GM21529 (cell line): Measurements from ENCODE around the gene ANO3.

Source experiments
- ATAC-seq: cut with Tn5 transposase; IDR thresholded peaks from one replicate; pipeline ENCODE4 v1.9.1; 2021; ENCODE audit not compliant: unreplicated experiment

The ANO3 gene

GRCh38 chr11:26483108-26483507 is 151.2 kb downstream of the ANO3 start:
- ATAC-seq = no peak

DNA sequence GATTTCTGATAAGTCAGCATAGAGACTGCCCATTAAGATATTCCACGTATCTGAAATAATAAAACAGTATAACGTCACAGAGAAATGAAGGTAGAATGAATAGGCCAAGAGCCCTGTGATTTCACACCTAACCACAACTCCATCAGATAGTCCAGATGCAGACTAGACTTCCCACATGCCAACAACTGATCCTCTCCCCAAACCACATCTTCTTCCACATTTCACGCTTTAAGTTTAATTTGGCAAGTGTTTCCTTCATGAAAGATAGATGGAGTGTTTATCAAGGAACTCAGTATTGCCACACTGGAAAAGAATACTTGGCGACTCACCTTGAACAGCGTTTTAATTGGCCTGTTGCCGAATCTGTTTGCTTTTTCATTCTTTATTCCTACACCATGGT is 158.6 kb downstream of the ANO3 start:
- ATAC-seq = no peak

GRCh38 chr11:26493616-26494015 is 161.7 kb downstream of the ANO3 start:
- no peak for ATAC-seq

DNA sequence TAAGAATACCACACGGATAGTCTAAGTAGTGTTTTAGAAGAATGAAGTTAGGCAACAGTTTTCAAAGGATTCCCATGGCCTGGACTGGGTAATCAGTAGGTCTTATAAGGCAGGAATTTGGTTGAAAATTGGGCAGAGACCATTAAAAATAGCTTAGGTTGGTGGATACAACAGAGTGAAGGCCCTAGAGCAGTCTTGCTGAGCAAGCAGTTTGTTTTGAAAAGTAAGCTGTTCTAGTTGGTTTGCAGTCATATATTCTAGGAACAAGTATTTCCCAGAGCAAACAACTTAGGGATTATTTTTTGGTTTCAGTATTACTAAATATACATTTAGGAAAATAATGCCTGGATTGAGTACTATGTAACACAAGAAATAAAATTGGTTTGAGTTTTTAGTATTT is 175.3 kb downstream of the ANO3 start:
- no peak for ATAC-seq

GRCh38 chr11:26510164-26510563 is 178.2 kb downstream of the ANO3 start:
- ATAC-seq = no peak

DNA sequence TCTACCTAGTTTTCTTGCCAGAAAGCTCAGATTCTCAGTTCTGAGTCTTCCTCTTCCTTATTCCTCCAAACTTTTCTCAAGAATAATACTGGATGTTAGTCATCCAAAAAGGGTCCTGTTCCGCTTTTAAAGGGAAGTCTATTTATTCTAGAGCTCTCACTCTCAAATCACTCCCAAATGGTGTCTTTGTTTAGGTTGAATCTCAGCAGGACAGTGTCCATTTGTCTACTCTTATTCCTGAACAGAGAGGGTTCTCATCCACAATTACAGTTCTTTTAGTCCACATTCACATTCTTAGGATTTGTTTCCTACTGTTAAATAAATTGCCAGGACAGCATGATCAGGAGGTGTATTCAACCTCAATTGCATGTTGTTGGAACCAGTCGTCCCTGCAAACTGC is 178.8 kb downstream of the ANO3 start:
- no peak for ATAC-seq

DNA sequence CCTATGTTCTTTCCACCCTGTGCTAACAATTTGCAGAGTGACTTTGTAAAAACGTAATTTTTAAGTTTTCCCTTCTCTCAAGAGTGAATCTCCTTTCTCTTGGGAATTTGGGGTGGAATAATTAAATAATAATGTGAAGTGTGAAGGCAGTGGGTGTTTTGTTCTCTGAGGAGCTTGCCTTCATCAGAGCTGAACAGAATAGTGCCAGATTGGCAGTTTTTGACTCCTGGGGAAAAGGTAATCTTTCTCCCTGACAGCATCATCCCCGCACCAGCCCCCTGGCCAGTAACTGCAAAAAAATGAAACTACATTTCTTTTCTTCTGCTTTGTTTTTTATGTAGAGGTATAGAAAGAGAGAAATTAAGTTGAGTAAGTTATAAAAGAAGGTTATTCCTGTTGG is 180.3 kb downstream of the ANO3 start:
- ATAC-seq = no peak

DNA sequence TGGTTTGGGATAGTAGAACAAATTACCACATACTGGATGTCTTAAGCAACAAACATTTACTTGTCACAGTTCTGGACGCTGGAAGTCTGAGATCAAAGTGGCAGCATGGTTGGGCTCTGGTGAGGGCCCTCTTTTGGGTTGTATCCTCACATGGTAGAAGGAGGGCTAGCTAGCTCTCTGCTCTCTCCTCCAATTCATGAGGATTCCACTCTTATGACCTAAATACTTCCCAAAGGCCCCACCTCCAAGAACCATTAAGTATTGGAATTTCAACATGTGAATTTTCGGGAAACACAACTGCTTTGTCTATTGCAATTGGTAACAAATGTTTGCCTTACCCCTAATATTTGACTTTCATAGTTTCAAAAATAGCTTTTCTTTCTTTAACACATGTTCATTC is 187.5 kb downstream of the ANO3 start:
- ATAC-seq = no peak

GRCh38 chr11:26522912-26523610 is 191.1 kb downstream of the ANO3 start:
- no peak for ATAC-seq

DNA sequence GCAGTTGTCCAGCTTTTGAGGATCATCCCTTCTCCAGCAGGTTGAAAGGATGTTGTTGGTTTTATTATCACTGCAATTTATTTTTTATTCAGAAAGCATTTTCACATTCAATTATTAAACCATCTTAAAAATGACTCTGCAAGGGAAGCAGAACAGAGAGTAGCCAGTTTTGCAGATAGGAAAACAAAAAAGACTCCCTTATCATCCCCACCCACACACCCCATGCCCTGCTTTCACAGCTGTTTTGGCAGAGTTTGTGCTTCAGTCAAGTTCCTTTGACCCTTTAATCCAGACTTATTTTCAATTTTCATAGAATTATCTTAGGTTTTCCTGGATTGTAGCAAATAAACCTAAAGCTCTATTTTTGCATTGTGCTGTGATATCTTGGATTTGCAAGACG is 195.8 kb downstream of the ANO3 start:
- no peak for ATAC-seq

GRCh38 chr11:26537341-26537740 is 205.4 kb downstream of the ANO3 start:
- ATAC-seq = no peak

GRCh38 chr11:26539517-26539916 is 207.6 kb downstream of the ANO3 start:
- no peak for ATAC-seq

DNA sequence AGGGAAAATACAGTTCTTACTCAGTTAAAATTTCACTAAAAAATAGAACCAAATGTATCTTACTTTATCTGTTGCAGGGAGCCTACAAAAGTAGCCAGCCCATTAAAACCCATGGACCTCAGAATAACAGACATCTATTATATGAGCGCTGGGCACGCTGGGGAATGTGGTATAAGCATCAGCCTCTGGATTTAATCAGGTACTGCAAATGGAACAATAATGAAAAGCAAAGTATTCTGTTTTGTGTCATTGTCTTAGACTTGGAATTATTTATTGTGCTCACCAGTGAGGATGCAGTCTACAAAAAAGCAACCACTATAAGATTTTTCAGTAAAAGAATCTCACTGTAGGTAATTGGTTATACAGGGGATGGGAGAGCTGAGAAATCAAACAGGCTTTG is 209.9 kb downstream of the ANO3 start:
- no peak for ATAC-seq

DNA sequence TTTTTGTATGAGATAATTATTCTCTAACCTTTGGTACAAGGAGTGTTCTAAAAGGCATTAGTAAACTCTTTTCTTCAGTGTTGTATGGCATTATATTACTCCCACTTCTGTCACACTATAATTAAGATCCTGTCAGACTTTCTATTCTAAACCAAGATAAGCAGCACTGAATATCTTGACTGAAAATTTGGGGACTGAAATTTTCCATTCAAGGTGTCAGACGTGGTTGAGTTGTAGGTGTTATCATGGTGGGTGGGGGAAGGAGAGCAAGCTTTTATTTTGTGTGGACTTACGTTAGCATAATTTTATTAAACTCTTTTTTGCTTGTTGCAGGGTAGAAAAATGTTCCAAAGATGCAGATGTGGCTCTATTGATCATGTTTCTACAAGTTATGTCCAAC is 217.2 kb downstream of the ANO3 start:
- ATAC-seq = no peak

DNA sequence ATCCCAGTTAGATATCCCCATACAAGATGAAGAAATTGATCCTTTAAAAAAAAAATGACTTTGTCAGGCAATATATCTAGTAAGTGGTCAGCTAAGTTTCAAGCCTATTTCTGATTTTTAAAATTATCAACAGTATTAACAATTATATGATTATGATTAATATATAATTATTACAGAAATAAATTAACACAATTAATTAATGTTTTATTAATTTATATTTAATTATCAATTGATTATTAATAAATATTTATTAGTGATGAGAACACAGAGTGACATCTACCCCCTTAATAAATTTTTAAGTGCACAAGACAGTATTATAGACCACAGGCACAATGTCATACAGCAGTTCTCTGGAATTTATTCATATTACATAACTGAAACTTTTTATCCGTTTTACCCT is 218.1 kb downstream of the ANO3 start:
- no peak for ATAC-seq

DNA sequence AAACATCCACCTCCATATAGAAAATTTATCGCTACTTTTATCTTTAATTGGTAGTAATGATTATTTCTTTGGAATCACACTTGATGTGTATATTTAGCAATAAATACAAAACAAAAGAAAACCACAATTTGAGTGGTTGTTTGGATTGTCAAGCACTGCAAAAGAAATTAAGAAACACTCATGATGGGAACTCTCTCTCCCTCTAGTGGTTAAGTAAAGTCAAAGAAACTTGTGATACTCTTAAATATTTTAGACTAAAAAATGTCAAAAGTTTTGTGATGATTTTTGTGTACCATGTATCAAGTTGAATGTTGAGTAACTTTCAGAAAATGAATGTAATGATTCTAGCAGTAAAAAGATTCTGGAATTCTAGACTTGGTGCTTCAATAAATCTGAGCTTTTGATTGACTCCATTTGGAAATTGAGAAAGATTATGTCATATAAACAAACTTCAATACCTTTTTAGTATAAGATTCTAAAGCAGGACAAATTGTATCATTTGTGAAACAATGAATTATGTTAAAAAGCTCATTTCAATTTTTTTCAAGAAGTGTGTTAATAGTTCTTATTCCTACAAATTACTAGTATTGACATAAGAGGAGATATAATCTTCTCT is 219.4 kb downstream of the ANO3 start:
- ATAC-seq = no peak

DNA sequence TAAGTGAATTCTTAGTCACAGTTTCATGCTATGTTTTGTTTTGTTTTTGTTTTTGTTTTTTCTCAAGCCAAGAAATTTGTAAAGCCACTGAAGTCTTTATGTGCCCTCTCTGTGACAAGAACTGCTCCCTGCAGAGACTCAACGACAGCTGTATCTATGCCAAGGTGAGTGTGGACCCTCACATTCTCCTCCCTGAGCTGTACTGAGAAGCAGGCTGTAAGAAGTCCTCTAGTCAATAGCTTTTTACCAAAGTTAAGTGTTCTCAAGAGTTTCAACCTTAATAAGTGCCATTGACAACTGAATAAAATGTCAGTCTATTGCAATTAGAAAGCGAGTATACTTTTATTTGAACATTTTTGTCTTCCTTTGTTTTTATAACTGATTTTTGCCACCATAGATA is 221.3 kb downstream of the ANO3 start:
- no peak for ATAC-seq

DNA sequence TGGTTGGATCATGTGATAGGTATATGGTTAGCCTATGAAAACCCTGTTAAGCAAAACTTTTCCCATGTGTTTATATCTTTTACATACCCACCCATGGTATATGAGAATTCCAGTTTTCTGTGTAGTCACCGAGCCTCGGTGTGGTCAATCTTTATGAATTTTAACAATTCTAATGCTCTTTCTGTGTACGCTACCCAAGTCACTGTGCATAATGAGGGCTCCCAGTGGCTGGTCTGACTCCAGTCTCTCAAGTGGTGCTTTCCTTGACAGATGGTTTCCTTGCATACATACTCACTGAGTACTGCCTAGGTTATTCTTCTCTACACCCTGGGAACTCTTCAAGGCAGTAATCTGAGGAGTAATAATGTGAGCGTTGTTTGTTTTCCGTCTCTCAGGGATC is 222.5 kb downstream of the ANO3 start:
- ATAC-seq = no peak

- no peak for ATAC-seq
Observed at GRCh38 chr11:26556582-26556981, 224.7 kb downstream of the ANO3 start.

GRCh38 chr11:26557666-26558065 is 225.7 kb downstream of the ANO3 start:
- ATAC-seq = no peak

- no peak for ATAC-seq
Observed at GRCh38 chr11:26558190-26558589, 226.3 kb downstream of the ANO3 start.

- no peak for ATAC-seq
Observed at GRCh38 chr11:26569646-26570045, 237.7 kb downstream of the ANO3 start.
